ENCODE measurements around the gene IGFALS. TPM values are rescaled to one million over a fixed set of nuclear protein-coding genes. Genes with fewer than 3 reads are reported as not detected.
A peak's percentile ranks its signal among the peaks of the same experiment; 100 is the strongest.

IGFALS gene
- total RNA-seq, 4 donors from 2014 or later, result 0.47 to 1.1 (median 0.67) TPM; not detected in 1

- H3K36me3 ChIP-seq, result peaks cover 0 to 62% of the 10 kb centered on the region in 2 donors
- H3K9me3 ChIP-seq, result no peaks in the 10 kb centered on the region
- ATAC-seq, result no peak
- H3K4me1 ChIP-seq, result peaks cover 3 to 64% (median 29%) of the 10 kb centered on the region in 3 donors
- 91 to 100% methylated on average over 4 to 13 of the region's 26 CpGs for WGBS, 2 donors (ENCODE audit: low coverage in 1 of 2)
- H3K27ac ChIP-seq, result no peak overlapping the region
- TF ChIP-seq CTCF (IDR thresholded peaks at IDR 0.05), result no peak
- TF ChIP-seq POLR2AphosphoS5 (IDR thresholded peaks at IDR 0.05), result no peak
- TF ChIP-seq EP300 (IDR thresholded peaks at IDR 0.05), result no peak
- no peak for TF ChIP-seq POLR2A (IDR thresholded peaks at IDR 0.05)
- H3K4me3 ChIP-seq, result no peak overlapping the region
- no peaks in the 10 kb centered on the region for H3K27me3 ChIP-seq
Observed at GRCh38 chr16:1784977-1785845, 8.3 kb downstream of the IGFALS start.

GRCh38 chr16:1782408-1783264 lies 10.9 kb downstream of the IGFALS start, which contains the start of the genes NUBP2 and SPSB3:
TSS of gene NUBP2 (plus strand) at chr16:1782960. CDS start at chr16:1783021, 61 bp downstream.
TSS of gene SPSB3 (minus strand) at chr16:1782571. CDS start at chr16:1781483, 1,088 bp downstream.
- Histone ChIP-seq H3K4me1 (peaks cover 3 to 76% (median 32%) of the 10 kb centered on the region in 3 donors), H3K4me3 (peak within 1 kb of the TSS; percentile 79 to 85), H3K27ac (peak within 1 kb of the TSS; percentile 79 to 97 (median 94)), H3K27me3 (no peaks in the 10 kb centered on the region), H3K36me3 (peaks cover 0 to 62% of the 10 kb centered on the region in 2 donors), H3K9me3 (no peaks in the 10 kb centered on the region)
- no CpG with 5 or more reads among the region's 102 CpGs for WGBS, 2 donors (ENCODE audit: low coverage in 1 of 2)
- peak; percentile 97 for ATAC-seq
- peak; percentile 89 to 92 for TF ChIP-seq POLR2A (IDR thresholded peaks at IDR 0.05)
- TF ChIP-seq EP300 (IDR thresholded peaks at IDR 0.05), result no peak
- peak in 2 of 4 experiments; percentile 5 to 14 for TF ChIP-seq CTCF (IDR thresholded peaks at IDR 0.05)
- TF ChIP-seq POLR2AphosphoS5 (IDR thresholded peaks at IDR 0.05), result peak; percentile 87

- Histone ChIP-seq H3K27ac (peak overlapping the region; percentile 79 to 97 (median 92)), H3K36me3 (peaks cover 0 to 62% of the 10 kb centered on the region in 2 donors), H3K4me1 (peaks cover 3 to 68% (median 32%) of the 10 kb centered on the region in 3 donors), H3K9me3 (no peaks in the 10 kb centered on the region), H3K27me3 (no peaks in the 10 kb centered on the region), H3K4me3 (peak overlapping the region; percentile 71 to 85)
- TF ChIP-seq CTCF (IDR thresholded peaks at IDR 0.05) (peak in 2 of 4 experiments; percentile 6 to 37), POLR2A (IDR thresholded peaks at IDR 0.05) (no peak)
- peak; percentile 17 for ATAC-seq
- 0% methylated on average over 13 to 14 of the region's 70 CpGs for WGBS, 2 donors (ENCODE audit: low coverage in 1 of 2)
Observed at GRCh38 chr16:1781758-1782407, 11.6 kb downstream of the IGFALS start.

- 50 to 65% methylated on average over 2 to 4 of the region's 20 CpGs for WGBS, 2 donors (ENCODE audit: low coverage in 1 of 2)
- no peaks in the 10 kb centered on the region for H3K9me3 ChIP-seq
- H3K27ac ChIP-seq, result peak overlapping the region in 3 of 4 donors; percentile 90 to 97 (median 93)
- peaks cover 0 to 62% of the 10 kb centered on the region in 2 donors for H3K36me3 ChIP-seq
- peaks cover 3 to 62% (median 32%) of the 10 kb centered on the region in 3 donors for H3K4me1 ChIP-seq
- peak overlapping the region; percentile 71 to 85 for H3K4me3 ChIP-seq
- no peaks in the 10 kb centered on the region for H3K27me3 ChIP-seq
- ATAC-seq, result no peak
- TF ChIP-seq EP300 (IDR thresholded peaks at IDR 0.05) (no peak), POLR2AphosphoS5 (IDR thresholded peaks at IDR 0.05) (no peak), CTCF (IDR thresholded peaks at IDR 0.05) (no peak), POLR2A (IDR thresholded peaks at IDR 0.05) (no peak)
Observed at GRCh38 chr16:1781254-1781653, 12.3 kb downstream of the IGFALS start.

All from gastroesophageal sphincter (tissue), 4 donors.